Testis (tissue), 2 donors: Measurements from ENCODE around the gene ELF2.

ENCODE experiments used
- POLR2A ChIP-seq: fragments of 450-650 bp; IDR thresholded peaks from one replicate; pipeline ENCODE4 v1.6.1; 2017; ENCODE audit warnings: antibody characterized with exemption, mild to moderate bottlenecking, moderate library complexity
- TF ChIP-seq, protein P1 (sequence below), 3 experiments: fragments of 450-650 bp in 2 of 3; fragments of 200-600 bp in 1 of 3; sonication (generic) in 1 of 3; IDR thresholded peaks; one replicate each; pipeline ENCODE4 v1.5.1; 2016 to 2019; ENCODE audit warnings: antibody characterized with exemption in 3 of 3, mild to moderate bottlenecking in 2 of 3, moderate library complexity in 1 of 3

DNA sequence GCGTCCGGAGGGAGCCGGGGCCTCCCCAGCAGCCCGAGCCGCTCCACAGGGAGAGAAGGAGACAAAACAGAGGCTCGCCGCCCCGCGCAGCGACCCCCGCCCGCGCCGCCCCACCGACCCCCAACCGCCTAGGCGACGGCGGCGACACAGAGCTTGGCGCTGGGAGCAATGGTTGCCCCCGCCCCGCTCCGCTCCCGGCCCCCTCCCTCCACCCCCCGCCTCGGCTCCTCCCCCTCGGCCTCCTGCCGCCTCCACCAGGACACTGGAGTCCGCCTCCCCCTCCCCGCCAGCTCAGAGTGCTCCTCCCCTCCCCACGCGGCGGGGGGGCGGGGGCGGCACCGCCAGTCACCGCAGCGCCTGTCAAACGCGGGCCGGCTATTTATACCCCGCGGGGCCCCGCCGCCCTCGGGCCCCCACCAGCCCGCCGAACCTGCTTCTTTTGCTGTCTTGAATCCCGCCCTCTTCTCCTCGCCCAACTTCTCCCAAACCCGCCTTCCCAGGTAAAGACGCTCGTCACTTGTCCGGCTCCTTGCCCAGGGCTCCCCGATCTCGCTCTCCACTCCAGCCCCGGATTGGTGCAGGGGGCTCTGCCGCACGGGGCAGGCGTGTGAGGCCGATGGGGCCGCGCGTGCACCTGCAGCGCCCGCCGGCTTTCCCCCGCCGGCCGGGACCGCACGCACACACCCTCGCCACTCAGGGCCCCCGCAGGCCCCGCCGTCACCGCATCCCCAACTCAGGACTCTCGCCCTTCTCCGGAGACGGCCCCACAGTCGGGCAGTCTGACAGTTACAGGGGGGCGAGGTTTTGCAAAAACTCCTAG lies at the start of gene ELF2:
- no peak for TF ChIP-seq POLR2A
- TF ChIP-seq, protein P1, sequence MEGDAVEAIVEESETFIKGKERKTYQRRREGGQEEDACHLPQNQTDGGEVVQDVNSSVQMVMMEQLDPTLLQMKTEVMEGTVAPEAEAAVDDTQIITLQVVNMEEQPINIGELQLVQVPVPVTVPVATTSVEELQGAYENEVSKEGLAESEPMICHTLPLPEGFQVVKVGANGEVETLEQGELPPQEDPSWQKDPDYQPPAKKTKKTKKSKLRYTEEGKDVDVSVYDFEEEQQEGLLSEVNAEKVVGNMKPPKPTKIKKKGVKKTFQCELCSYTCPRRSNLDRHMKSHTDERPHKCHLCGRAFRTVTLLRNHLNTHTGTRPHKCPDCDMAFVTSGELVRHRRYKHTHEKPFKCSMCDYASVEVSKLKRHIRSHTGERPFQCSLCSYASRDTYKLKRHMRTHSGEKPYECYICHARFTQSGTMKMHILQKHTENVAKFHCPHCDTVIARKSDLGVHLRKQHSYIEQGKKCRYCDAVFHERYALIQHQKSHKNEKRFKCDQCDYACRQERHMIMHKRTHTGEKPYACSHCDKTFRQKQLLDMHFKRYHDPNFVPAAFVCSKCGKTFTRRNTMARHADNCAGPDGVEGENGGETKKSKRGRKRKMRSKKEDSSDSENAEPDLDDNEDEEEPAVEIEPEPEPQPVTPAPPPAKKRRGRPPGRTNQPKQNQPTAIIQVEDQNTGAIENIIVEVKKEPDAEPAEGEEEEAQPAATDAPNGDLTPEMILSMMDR (IDR thresholded peaks at IDR 0.05) = no peak
